Gastroesophageal sphincter (tissue), 3 donors: Measurements from ENCODE around the gene ECE2.

Source experiments
- POLR2A ChIP-seq, 2 donors: fragments of 450-650 bp; IDR thresholded peaks; one replicate each; pipeline ENCODE4 v1.6.1; 2017; ENCODE audit warnings: antibody characterized with exemption in 2 of 2, mild to moderate bottlenecking in 2 of 2, moderate library complexity in 1 of 2
- TF ChIP-seq, protein P1 (sequence below), 4 experiments: fragments of 200-600 bp in 2 of 4; fragments of 450-650 bp in 2 of 4; sonication (generic) in 1 of 4; IDR thresholded peaks; one replicate each; pipeline ENCODE4 v1.5.1; 2017 to 2019; ENCODE audit warnings: antibody characterized with exemption in 4 of 4, mild to moderate bottlenecking in 2 of 4, moderate library complexity in 2 of 4

- TF ChIP-seq, protein P1, sequence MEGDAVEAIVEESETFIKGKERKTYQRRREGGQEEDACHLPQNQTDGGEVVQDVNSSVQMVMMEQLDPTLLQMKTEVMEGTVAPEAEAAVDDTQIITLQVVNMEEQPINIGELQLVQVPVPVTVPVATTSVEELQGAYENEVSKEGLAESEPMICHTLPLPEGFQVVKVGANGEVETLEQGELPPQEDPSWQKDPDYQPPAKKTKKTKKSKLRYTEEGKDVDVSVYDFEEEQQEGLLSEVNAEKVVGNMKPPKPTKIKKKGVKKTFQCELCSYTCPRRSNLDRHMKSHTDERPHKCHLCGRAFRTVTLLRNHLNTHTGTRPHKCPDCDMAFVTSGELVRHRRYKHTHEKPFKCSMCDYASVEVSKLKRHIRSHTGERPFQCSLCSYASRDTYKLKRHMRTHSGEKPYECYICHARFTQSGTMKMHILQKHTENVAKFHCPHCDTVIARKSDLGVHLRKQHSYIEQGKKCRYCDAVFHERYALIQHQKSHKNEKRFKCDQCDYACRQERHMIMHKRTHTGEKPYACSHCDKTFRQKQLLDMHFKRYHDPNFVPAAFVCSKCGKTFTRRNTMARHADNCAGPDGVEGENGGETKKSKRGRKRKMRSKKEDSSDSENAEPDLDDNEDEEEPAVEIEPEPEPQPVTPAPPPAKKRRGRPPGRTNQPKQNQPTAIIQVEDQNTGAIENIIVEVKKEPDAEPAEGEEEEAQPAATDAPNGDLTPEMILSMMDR (IDR thresholded peaks at IDR 0.05): no peak
- TF ChIP-seq POLR2A (IDR thresholded peaks at IDR 0.05): no peak
Observed at GRCh38 chr3:184322731-184323487, 47.1 kb downstream of the ECE2 start.
